CD14-positive monocyte (primary cell): ENCODE measurements around the gene ADGRG7. TPM values are rescaled to one million over a fixed set of nuclear protein-coding genes. Genes with fewer than 3 reads are reported as not detected.

Experiments
- DNase-seq, 3 donors: peaks; one replicate each; pipeline ENCODE4 v3.0.0-alpha.2; 2011 to 2022
- H2AFZ ChIP-seq: 2 replicates; pipeline ENCODE4 v1.6.0; 2012; ENCODE audit warnings: mild to moderate bottlenecking, low read depth, low read length, inconsistent platforms; ENCODE audit not compliant: insufficient read depth, poor library complexity, severe bottlenecking
- H3K27ac ChIP-seq, 2 donors: 1 replicate in 1 of 2; 2 replicates in 1 of 2; pipeline ENCODE4 v1.5.1; 2012 to 2013; ENCODE audit warnings: low read length in 2 of 2, control low read depth in 1 of 2, inconsistent platforms in 1 of 2, low read depth in 1 of 2, mild to moderate bottlenecking in 1 of 2
- H3K27me3 ChIP-seq, 2 donors: one replicate each; pipeline versions ENCODE4 v1.6.0 to v1.6.1; 2011 to 2013; ENCODE audit warnings: low read length in 2 of 2; ENCODE audit not compliant: control insufficient read depth in 2 of 2, insufficient read depth in 2 of 2
- H3K36me3 ChIP-seq, 2 donors: replicated peaks in 1 of 2; 1 replicate in 1 of 2; 2 replicates in 1 of 2; pipeline versions ENCODE4 v1.5.1 to v1.6.1; 2012 to 2013; ENCODE audit warnings: low read length in 2 of 2, control low read depth in 1 of 2, inconsistent platforms in 1 of 2, mild to moderate bottlenecking in 1 of 2; ENCODE audit not compliant: insufficient read depth in 2 of 2, control insufficient read depth in 1 of 2
- H3K4me1 ChIP-seq, 2 donors: 1 replicate in 1 of 2; 2 replicates in 1 of 2; pipeline versions ENCODE4 v1.5.1 to v1.6.1; 2012 to 2013; ENCODE audit warnings: low read length in 2 of 2, control low read depth in 1 of 2, inconsistent platforms in 1 of 2, mild to moderate bottlenecking in 1 of 2, moderate library complexity in 1 of 2; ENCODE audit not compliant: insufficient read depth in 2 of 2, control insufficient read depth in 1 of 2
- H3K4me2 ChIP-seq: replicated peaks from 2 replicates; pipeline ENCODE3; 2012; ENCODE audit warnings: low read length, moderate library complexity, mild to moderate bottlenecking; ENCODE audit not compliant: poor library complexity, severe bottlenecking; ENCODE audit errors: extremely low read depth
- H3K4me3 ChIP-seq, 3 experiments: fragments of 200-600 bp in 1 of 3; sonication (generic) in 1 of 3; replicated peaks in 1 of 3; 1 replicate in 2 of 3; 2 replicates in 1 of 3; pipeline ENCODE4 v1.5.1; 2011 to 2013; ENCODE audit warnings: low read length in 3 of 3, mild to moderate bottlenecking in 3 of 3, control low read depth in 2 of 3, low read depth in 2 of 3, inconsistent platforms in 1 of 3, moderate library complexity in 1 of 3
- H3K79me2 ChIP-seq: 2 replicates; pipeline ENCODE4 v1.6.0; 2012; ENCODE audit warnings: mild to moderate bottlenecking, control low read depth, inconsistent platforms, low read length, moderate library complexity; ENCODE audit not compliant: insufficient read depth
- H3K9ac ChIP-seq: 2 replicates; pipeline ENCODE4 v1.6.0; 2017; ENCODE audit warnings: low read length, mild to moderate bottlenecking; ENCODE audit not compliant: insufficient read depth, poor library complexity, severe bottlenecking
- H3K9me3 ChIP-seq, 2 donors: replicated peaks in 1 of 2; 1 replicate in 1 of 2; 2 replicates in 1 of 2; pipeline versions ENCODE4 v1.5.1 to v1.6.1; 2012 to 2013; ENCODE audit warnings: low read length in 2 of 2, control low read depth in 1 of 2; ENCODE audit not compliant: control insufficient read depth in 1 of 2, insufficient read depth in 1 of 2
- H4K20me1 ChIP-seq: 2 replicates; pipeline ENCODE4 v1.6.0; 2012; ENCODE audit warnings: mild to moderate bottlenecking, low read length, control low read depth, moderate library complexity; ENCODE audit not compliant: insufficient read depth
- H3K27ac Mint-ChIP-seq, 7 donors: one replicate each; pipeline ENCODE4 v1.8.0; 2020; ENCODE audit warnings: mild to moderate bottlenecking in 7 of 7, mixed read lengths in 7 of 7, moderate library complexity in 6 of 7, inconsistent platforms in 2 of 7
- H3K27me3 Mint-ChIP-seq, 3 donors: one replicate each; pipeline ENCODE4 v1.8.0; 2021 to 2022; ENCODE audit warnings: low read depth in 3 of 3, mild to moderate bottlenecking in 3 of 3, mixed read lengths in 3 of 3, moderate library complexity in 3 of 3, inconsistent platforms in 1 of 3
- H3K36me3 Mint-ChIP-seq, 2 donors: one replicate each; pipeline ENCODE4 v1.8.0; 2020; ENCODE audit warnings: mixed read lengths in 2 of 2, inconsistent platforms in 1 of 2, mild to moderate bottlenecking in 1 of 2
- H3K4me1 Mint-ChIP-seq: one replicate; pipeline ENCODE4 v1.8.0; 2020; ENCODE audit warnings: mild to moderate bottlenecking, mixed read lengths
- H3K4me3 Mint-ChIP-seq, 2 donors: one replicate each; pipeline ENCODE4 v1.8.0; 2020; ENCODE audit warnings: mild to moderate bottlenecking in 2 of 2, mixed read lengths in 2 of 2, moderate library complexity in 1 of 2
- H3K9me3 Mint-ChIP-seq, 7 donors: one replicate each; pipeline ENCODE4 v1.8.0; 2020 to 2022; ENCODE audit warnings: mixed read lengths in 7 of 7, mild to moderate bottlenecking in 6 of 7, moderate library complexity in 6 of 7, inconsistent platforms in 2 of 7
- CTCF ChIP-seq: fragments of 200-600 bp; IDR thresholded peaks from one replicate; pipeline ENCODE4 v1.8.0; 2022; ENCODE audit warnings: antibody characterized with exemption, mild to moderate bottlenecking
- WGBS: methylation state at CpG from one replicate; pipeline ENCODE4 v1.1.5; 2013; ENCODE audit warnings: missing lambda C conversion rate; ENCODE audit not compliant: insufficient coverage; 5-methylcytosine and 5-hydroxymethylcytosine counted together
- intact Hi-C, 2 donors: fragments of 100-400 bp; cut with micrococcal nuclease; formaldehyde crosslinking; loops; one replicate each; pipeline versions ENCODE4 v1.15.0 to v1.15.1; 2023
- polyA plus RNA-seq, 3 donors: library from polyadenylated mRNA; depleted of rRNA in 1 of 3; unstranded in 2 of 3; stranded (reverse) in 1 of 3; fragments of 300-500 nt in 2 of 3; fragments of >200 nt in 1 of 3; fragmentation: Illumina TruSeq in 2 of 3; gene quantifications; 1 replicate in 2 of 3; 2 replicates in 1 of 3; pipeline ENCODE4 v1.2.3, GENCODE V29; 2012 to 2021

Gene ADGRG7
- polyA plus RNA-seq, 3 donors, result not detected

GRCh38 chr3:100590840-100591147, 18.6 kb upstream of the ADGRG7 start:
- WGBS, result no CpG with 5 or more reads among the region's 1 CpG
- TF ChIP-seq CTCF, result peak; percentile 41

GRCh38 chr3:100591411-100591810, 18.0 kb upstream of the ADGRG7 start:
- H3K9me3 ChIP-seq, result no peaks in the 10 kb centered on the region
- H3K4me3 Mint-ChIP-seq, result no peak overlapping the region
- H3K4me1 Mint-ChIP-seq, result peaks cover 4% of the 10 kb centered on the region
- no peak overlapping the region for H3K27ac ChIP-seq
- WGBS, result no CpG with 5 or more reads among the region's 3 CpGs
- H2AFZ ChIP-seq, result no peak overlapping the region
- H3K9ac ChIP-seq, result no peak overlapping the region
- intact Hi-C loops, result loop anchor here in 1 of 2 donors (5.0 kb wide), 1 partner anchor 129 kb away; no protein-coding TSS in a partner anchor
- no peaks in the 10 kb centered on the region for H3K36me3 Mint-ChIP-seq
- no peaks in the 10 kb centered on the region for H4K20me1 ChIP-seq
- no peak for DNase-seq
- H3K36me3 ChIP-seq, result no peaks in the 10 kb centered on the region
- no peak overlapping the region for H3K4me2 ChIP-seq
- no peaks in the 10 kb centered on the region for H3K27me3 ChIP-seq
- peaks cover 0 to 5% (median 0%) of the 10 kb centered on the region in 7 donors for H3K9me3 Mint-ChIP-seq
- H3K27ac Mint-ChIP-seq, result no peak overlapping the region
- no peaks in the 10 kb centered on the region for H3K79me2 ChIP-seq
- no peak for TF ChIP-seq CTCF
- peaks cover 0 to 4% (median 2%) of the 10 kb centered on the region in 3 donors for H3K27me3 Mint-ChIP-seq
- peaks cover 4 to 5% of the 10 kb centered on the region in 2 donors for H3K4me1 ChIP-seq
- no peak overlapping the region for H3K4me3 ChIP-seq

More at GRCh38 chr3:100590840-100591147, 18.6 kb upstream of the ADGRG7 start:
- no peaks in the 10 kb centered on the region for H4K20me1 ChIP-seq
- no peak overlapping the region for H2AFZ ChIP-seq
- peaks cover 0 to 8% (median 1%) of the 10 kb centered on the region in 7 donors for H3K9me3 Mint-ChIP-seq
- H3K27ac ChIP-seq, result no peak overlapping the region
- no peaks in the 10 kb centered on the region for H3K79me2 ChIP-seq
- peaks cover 4% of the 10 kb centered on the region for H3K4me1 Mint-ChIP-seq
- peaks cover 0 to 4% (median 2%) of the 10 kb centered on the region in 3 donors for H3K27me3 Mint-ChIP-seq
- H3K36me3 Mint-ChIP-seq, result no peaks in the 10 kb centered on the region
- no peak for DNase-seq
- no peaks in the 10 kb centered on the region for H3K36me3 ChIP-seq
- H3K27me3 ChIP-seq, result no peaks in the 10 kb centered on the region
- no peak overlapping the region for H3K4me3 Mint-ChIP-seq
- H3K9ac ChIP-seq, result no peak overlapping the region
- H3K4me2 ChIP-seq, result no peak overlapping the region
- intact Hi-C loops, result loop anchor here in 1 of 2 donors (5.0 kb wide), 1 partner anchor 128 kb away; no protein-coding TSS in a partner anchor
- H3K27ac Mint-ChIP-seq, result no peak overlapping the region
- H3K9me3 ChIP-seq, result no peaks in the 10 kb centered on the region
- H3K4me1 ChIP-seq, result peaks cover 4 to 5% of the 10 kb centered on the region in 2 donors
- no peak overlapping the region for H3K4me3 ChIP-seq
